Epithelial cell of esophagus (primary cell): ENCODE results near the gene HOXB4.

Experiments
- DNase-seq: peaks from one replicate; pipeline ENCODE4 v3.0.0; 2010; ENCODE audit warnings: low read depth
- H3K4me3 ChIP-seq: 2 replicates; pipeline ENCODE4 v1.5.1; 2011; ENCODE audit warnings: mild to moderate bottlenecking, low read length, control low read depth
- CTCF ChIP-seq: IDR thresholded peaks from 2 replicates; pipeline ENCODE4 v1.5.1; 2011; ENCODE audit warnings: low read depth, mild to moderate bottlenecking, low read length, control low read depth, inconsistent platforms; ENCODE audit not compliant: insufficient read depth; ENCODE audit errors: missing control alignments

HOXB4 gene

GRCh38 chr17:48624118-48624517 lies 46.0 kb upstream of the HOXB4 start:
- no peak for DNase-seq
- H3K4me3 ChIP-seq = no peak overlapping the region
- TF ChIP-seq CTCF = no peak

GRCh38 chr17:48623583-48623982 lies 45.4 kb upstream of the HOXB4 start:
- TF ChIP-seq CTCF = no peak
- DNase-seq = no peak
- no peak overlapping the region for H3K4me3 ChIP-seq

GRCh38 chr17:48622857-48623256 lies 44.7 kb upstream of the HOXB4 start:
- TF ChIP-seq CTCF = no peak
- DNase-seq = no peak
- no peak overlapping the region for H3K4me3 ChIP-seq

GRCh38 chr17:48621410-48622392 lies 43.6 kb upstream of the HOXB4 start:
- no peak for DNase-seq
- TF ChIP-seq CTCF = no peak
- no peak overlapping the region for H3K4me3 ChIP-seq

- no peak overlapping the region for H3K4me3 ChIP-seq
- no peak for TF ChIP-seq CTCF
- no peak for DNase-seq
Measured at GRCh38 chr17:48620461-48621139, 42.5 kb upstream of the HOXB4 start.

- H3K4me3 ChIP-seq = no peak overlapping the region
- DNase-seq = no peak
- no peak for TF ChIP-seq CTCF
Measured at GRCh38 chr17:48619826-48620449, 41.8 kb upstream of the HOXB4 start.
